CD8-positive, alpha-beta memory T cell (primary cell): ENCODE data around the gene TSPAN9. TPM values are rescaled to one million over a fixed set of nuclear protein-coding genes. Genes with fewer than 3 reads are reported as not detected.

Source experiments
- CTCF ChIA-PET: fragments of 350-600 bp; sonication (Branson Sonifier 250); formaldehyde crosslinking; loops from one replicate; lab custom pipeline; 2021; ENCODE audit warnings: antibody characterized with exemption; lab: Charles Lee
- POLR2A ChIA-PET: fragments of 350-600 bp; sonication (Branson Sonifier 250); formaldehyde crosslinking; loops from one replicate; lab custom pipeline; 2021; ENCODE audit warnings: antibody characterized with exemption; lab: Charles Lee
- DNase-seq, 5 donors: peaks; one replicate each; pipeline versions ENCODE4 v3.0.0 to v3.0.0-alpha.2; 2020 to 2022; ENCODE audit warnings: mixed read lengths in 1 of 5
- H3K27ac ChIP-seq: one replicate; pipeline ENCODE4 v1.7.0; 2013; ENCODE audit warnings: low read depth, mild to moderate bottlenecking, low read length, moderate library complexity
- H3K27me3 ChIP-seq: 2 replicates; pipeline ENCODE4 v1.7.0; 2013; ENCODE audit warnings: low read length, mild to moderate bottlenecking; ENCODE audit not compliant: insufficient read depth, poor library complexity, severe bottlenecking
- H3K36me3 ChIP-seq: 2 replicates; pipeline ENCODE4 v1.7.0; 2013; ENCODE audit warnings: mild to moderate bottlenecking, low read length, moderate library complexity; ENCODE audit not compliant: insufficient read depth
- H3K4me1 ChIP-seq: 2 replicates; pipeline ENCODE4 v1.7.0; 2013; ENCODE audit warnings: mild to moderate bottlenecking, low read length, moderate library complexity; ENCODE audit not compliant: insufficient read depth
- H3K4me3 ChIP-seq: 2 replicates; pipeline ENCODE4 v1.7.0; 2013; ENCODE audit warnings: mild to moderate bottlenecking, low read length
- H3K9me3 ChIP-seq: 2 replicates; pipeline ENCODE4 v1.7.0; 2013; ENCODE audit warnings: mild to moderate bottlenecking, low read length
- H3K27ac Mint-ChIP-seq, 8 donors: one replicate each; pipeline ENCODE4 v1.8.0; 2020 to 2021; ENCODE audit warnings: mixed read lengths in 8 of 8, mild to moderate bottlenecking in 6 of 8, inconsistent platforms in 3 of 8, moderate library complexity in 3 of 8
- H3K27me3 Mint-ChIP-seq, 2 donors: one replicate each; pipeline ENCODE4 v1.8.0; 2020 to 2021; ENCODE audit warnings: mixed read lengths in 2 of 2, mild to moderate bottlenecking in 1 of 2, moderate library complexity in 1 of 2
- H3K36me3 Mint-ChIP-seq, 3 donors: one replicate each; pipeline ENCODE4 v1.8.0; 2020 to 2021; ENCODE audit warnings: mixed read lengths in 3 of 3, inconsistent platforms in 1 of 3, mild to moderate bottlenecking in 1 of 3
- H3K4me1 Mint-ChIP-seq, 3 donors: one replicate each; pipeline ENCODE4 v1.8.0; 2020 to 2021; ENCODE audit warnings: mixed read lengths in 3 of 3, inconsistent platforms in 1 of 3, mild to moderate bottlenecking in 1 of 3
- H3K4me3 Mint-ChIP-seq, 7 donors: one replicate each; pipeline ENCODE4 v1.8.0; 2020 to 2021; ENCODE audit warnings: mixed read lengths in 7 of 7, mild to moderate bottlenecking in 6 of 7, moderate library complexity in 4 of 7, inconsistent platforms in 2 of 7
- H3K9me3 Mint-ChIP-seq, 5 donors: one replicate each; pipeline ENCODE4 v1.8.0; 2020 to 2022; ENCODE audit warnings: mixed read lengths in 5 of 5, mild to moderate bottlenecking in 3 of 5, moderate library complexity in 2 of 5, inconsistent platforms in 1 of 5
- polyA plus RNA-seq: library from polyadenylated mRNA; unstranded; fragments of 300-500 nt; fragmentation: Illumina TruSeq; gene quantifications from one replicate; pipeline ENCODE4 v1.2.3, GENCODE V29; 2021
- total RNA-seq, 2 experiments: library from RNA; stranded (reverse); gene quantifications; one replicate each; pipeline ENCODE4 v1.2.3, GENCODE V29; 2021

The TSPAN9 gene
- total and polyA plus RNA-seq, 3 experiments from 2014 or later, result 0.33 to 0.79 TPM; not detected in 1

DNA sequence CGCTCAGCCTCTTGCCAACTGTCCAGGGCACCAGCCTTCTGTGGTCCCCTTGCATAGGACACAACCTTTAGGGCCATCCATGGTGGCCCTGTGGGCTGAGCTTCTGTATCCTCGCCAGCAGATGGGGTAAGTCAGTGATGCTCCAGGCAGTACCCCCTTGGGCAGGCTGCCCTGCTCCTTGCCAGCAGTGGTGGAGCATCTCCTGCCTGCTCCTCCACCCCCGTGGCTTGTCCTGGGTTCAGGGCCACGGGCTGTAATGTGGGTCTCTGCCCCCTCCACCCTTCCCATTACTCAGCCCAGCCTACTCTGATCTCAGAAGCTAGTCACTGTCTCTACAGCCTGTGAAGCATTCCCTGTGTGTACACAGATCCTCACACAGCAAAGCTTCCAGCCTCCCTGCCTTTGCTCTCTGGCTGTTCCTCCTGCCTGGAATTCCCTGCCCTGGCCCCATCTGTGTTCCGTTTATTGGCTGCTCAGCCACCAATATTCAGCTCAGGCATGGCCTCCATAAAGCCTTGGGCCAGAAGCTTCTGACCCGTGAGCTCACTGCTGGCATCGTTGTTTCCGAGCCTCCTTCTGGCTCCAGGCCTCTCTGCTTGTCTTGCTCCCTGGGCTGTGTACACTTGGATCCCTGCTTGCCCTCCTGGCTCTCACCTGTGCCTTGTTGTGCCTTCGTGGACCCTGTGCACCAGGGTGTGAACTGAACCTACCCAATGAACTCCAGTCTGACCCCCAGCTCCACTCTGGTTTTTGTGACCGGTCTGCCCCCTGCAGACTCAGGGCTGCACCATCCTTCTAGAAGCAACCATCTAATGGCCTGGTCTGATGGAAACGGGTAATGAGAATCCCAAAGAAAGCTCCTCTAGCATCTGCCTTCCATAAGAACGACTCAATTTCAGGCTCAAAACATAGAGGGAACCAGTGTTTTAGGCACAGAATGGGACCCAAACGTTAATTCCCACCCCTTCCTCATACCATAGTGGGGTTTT is 236.8 kb downstream of the TSPAN9 start:
- H3K36me3 Mint-ChIP-seq, result no peaks in the 10 kb centered on the region
- H3K27ac Mint-ChIP-seq, result no peak overlapping the region
- no peaks in the 10 kb centered on the region for H3K4me1 ChIP-seq
- H3K4me1 Mint-ChIP-seq, result no peaks in the 10 kb centered on the region
- no peaks in the 10 kb centered on the region for H3K36me3 ChIP-seq
- H3K9me3 Mint-ChIP-seq, result no peaks in the 10 kb centered on the region
- H3K9me3 ChIP-seq, result no peaks in the 10 kb centered on the region
- peaks cover 2 to 25% of the 10 kb centered on the region in 2 donors for H3K27me3 Mint-ChIP-seq
- no peaks in the 10 kb centered on the region for H3K27me3 ChIP-seq
- no peak overlapping the region for H3K4me3 ChIP-seq
- CTCF ChIA-PET, result interaction anchor here (1.5 to 4.3 kb wide), 2 partner anchors 13 to 490 kb away, joined by 4 to 28 read pairs; no protein-coding TSS in a partner anchor
- H3K27ac ChIP-seq, result no peak overlapping the region
- POLR2A ChIA-PET, result no interaction called here
- no peak for DNase-seq
- no peak overlapping the region for H3K4me3 Mint-ChIP-seq

DNA sequence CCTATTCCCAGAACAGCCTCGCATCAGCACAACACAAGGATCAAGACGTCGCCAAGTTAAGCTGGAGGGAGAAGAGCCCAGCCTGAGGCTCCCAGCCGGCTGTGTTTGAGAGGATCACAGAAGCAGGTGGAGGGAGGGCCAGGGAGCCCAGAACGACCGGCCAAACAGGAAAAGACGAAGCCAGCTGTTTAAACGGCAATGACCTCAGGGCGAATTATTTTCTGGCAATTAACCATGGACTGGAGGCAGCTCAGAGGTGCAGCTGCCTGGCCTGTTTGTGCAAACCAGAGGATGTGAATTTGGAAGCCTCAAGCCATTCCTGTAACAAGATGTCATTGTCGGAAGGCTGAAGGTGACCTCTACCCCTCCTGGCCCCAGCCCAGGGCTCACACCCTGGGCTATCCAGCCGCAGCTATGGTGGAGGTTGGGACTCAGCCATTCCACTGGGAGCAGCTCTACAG is 238.1 kb downstream of the TSPAN9 start:
- no peak overlapping the region for H3K27ac Mint-ChIP-seq
- Histone ChIP-seq H3K4me1 (no peaks in the 10 kb centered on the region), H3K27me3 (no peaks in the 10 kb centered on the region), H3K9me3 (no peaks in the 10 kb centered on the region), H3K4me3 (no peak overlapping the region), H3K36me3 (no peaks in the 10 kb centered on the region), H3K27ac (no peak overlapping the region)
- DNase-seq, result no peak
- H3K9me3 Mint-ChIP-seq, result no peaks in the 10 kb centered on the region
- H3K27me3 Mint-ChIP-seq, result peaks cover 2 to 21% of the 10 kb centered on the region in 2 donors
- ChIA-PET CTCF (interaction anchor here (1.5 kb wide), 1 partner anchor 15 kb away, joined by 5 read pairs; no protein-coding TSS in a partner anchor), POLR2A (no interaction called here)
- H3K4me3 Mint-ChIP-seq, result no peak overlapping the region
- no peaks in the 10 kb centered on the region for H3K36me3 Mint-ChIP-seq
- no peaks in the 10 kb centered on the region for H3K4me1 Mint-ChIP-seq

DNA sequence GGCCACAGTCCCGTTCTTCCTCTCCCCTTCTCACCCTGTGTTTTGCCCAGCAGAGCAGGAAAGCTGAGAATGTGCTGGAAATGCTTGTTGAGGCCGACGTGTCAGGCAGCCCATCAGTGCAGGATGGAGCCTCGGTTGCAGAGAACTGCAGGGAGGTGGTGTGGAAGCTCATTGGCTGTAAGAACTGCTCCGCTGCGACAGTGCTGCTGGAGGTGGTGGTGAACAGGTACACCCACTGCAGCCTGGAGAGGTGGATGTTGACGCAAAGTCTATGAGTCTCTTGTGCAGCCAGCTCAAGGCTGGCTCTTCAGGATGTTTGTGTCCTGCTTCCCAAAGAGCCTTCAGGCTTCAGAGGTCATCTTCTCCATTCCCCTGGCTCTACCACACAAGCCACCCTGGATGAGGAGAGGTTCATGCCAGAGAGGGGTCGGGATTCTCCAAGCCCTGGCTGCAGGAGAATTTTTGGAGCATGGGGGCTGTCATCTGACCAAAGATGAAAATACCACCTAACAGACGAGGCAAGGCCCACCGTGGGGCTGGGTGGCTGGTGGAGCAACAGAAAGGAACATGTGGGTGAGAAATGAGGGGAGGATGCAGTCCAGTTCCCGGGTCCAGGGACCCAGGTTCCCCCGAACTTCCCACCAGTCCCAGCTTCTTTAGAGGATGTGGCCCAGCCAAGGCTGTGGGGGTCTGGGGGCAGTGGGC is 239.7 kb downstream of the TSPAN9 start:
- Mint-ChIP-seq H3K36me3 (no peaks in the 10 kb centered on the region), H3K4me3 (no peak overlapping the region), H3K4me1 (no peaks in the 10 kb centered on the region), H3K27ac (no peak overlapping the region), H3K9me3 (no peaks in the 10 kb centered on the region), H3K27me3 (peaks cover 2 to 27% of the 10 kb centered on the region in 2 donors)
- Histone ChIP-seq H3K27me3 (no peaks in the 10 kb centered on the region), H3K4me3 (no peak overlapping the region), H3K27ac (no peak overlapping the region), H3K36me3 (no peaks in the 10 kb centered on the region), H3K4me1 (no peaks in the 10 kb centered on the region), H3K9me3 (no peaks in the 10 kb centered on the region)
- CTCF ChIA-PET, result interaction anchor here (2.4 kb wide), 1 partner anchor 17 kb away, joined by 8 read pairs; no protein-coding TSS in a partner anchor
- POLR2A ChIA-PET, result no interaction called here
- DNase-seq, result no peak

DNA sequence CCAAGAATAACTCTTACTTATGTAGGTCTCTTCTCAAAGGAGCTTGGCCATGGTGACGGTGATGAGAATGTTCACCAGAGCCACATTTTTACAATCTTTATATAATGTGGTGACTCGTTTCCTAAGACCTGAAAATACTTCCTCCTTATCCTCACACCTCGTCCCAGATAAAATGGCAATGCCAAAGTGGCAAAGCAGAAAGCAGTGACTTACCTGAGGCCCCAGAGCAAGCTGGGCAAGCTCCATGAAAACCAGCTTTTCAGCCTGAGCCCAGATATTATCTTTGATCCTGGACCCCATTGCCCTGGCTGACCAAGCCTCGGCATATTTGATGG is 240.3 kb downstream of the TSPAN9 start:
- Histone ChIP-seq H3K4me1 (no peaks in the 10 kb centered on the region), H3K36me3 (no peaks in the 10 kb centered on the region), H3K27ac (no peak overlapping the region), H3K27me3 (no peaks in the 10 kb centered on the region), H3K4me3 (no peak overlapping the region), H3K9me3 (no peaks in the 10 kb centered on the region)
- no peaks in the 10 kb centered on the region for H3K9me3 Mint-ChIP-seq
- CTCF ChIA-PET, result interaction anchor here (2.4 kb wide), 1 partner anchor 17 kb away, joined by 8 read pairs; no protein-coding TSS in a partner anchor
- H3K27me3 Mint-ChIP-seq, result peaks cover 2 to 27% of the 10 kb centered on the region in 2 donors
- H3K27ac Mint-ChIP-seq, result no peak overlapping the region
- H3K4me1 Mint-ChIP-seq, result no peaks in the 10 kb centered on the region
- no peak overlapping the region for H3K4me3 Mint-ChIP-seq
- POLR2A ChIA-PET, result no interaction called here
- no peak for DNase-seq
- H3K36me3 Mint-ChIP-seq, result no peaks in the 10 kb centered on the region

DNA sequence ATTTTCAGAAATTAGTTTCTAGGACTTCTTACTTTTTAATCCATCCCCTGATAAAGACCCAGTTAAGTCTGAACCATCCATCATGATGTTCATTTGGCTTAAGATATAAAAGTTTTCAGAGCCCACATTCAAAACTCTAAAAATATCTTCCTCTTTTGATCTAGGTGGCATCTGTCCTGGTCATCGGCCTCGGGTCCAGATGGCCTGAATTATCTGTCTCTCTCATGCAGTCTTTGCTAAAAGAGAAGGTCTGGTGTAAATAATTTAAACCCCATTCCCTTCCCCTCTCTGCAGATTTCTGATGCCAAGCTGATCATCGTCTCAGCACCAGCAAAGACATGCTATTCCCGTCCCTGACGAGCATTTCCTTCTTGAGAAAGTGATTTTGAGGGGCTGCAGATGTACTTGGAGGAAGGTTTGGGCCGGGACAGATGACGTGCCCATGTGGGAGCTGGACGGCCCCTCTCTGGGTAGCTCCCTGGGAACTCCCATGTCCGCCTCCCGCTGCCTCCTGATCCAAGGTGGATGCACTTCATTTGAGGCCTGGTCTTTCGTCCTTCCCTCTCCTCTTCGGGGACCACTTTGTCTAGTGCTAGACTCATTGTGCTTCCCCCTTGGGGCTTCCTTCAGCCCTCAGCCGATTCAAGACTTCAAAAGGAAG is 240.8 kb downstream of the TSPAN9 start:
- no peaks in the 10 kb centered on the region for H3K36me3 ChIP-seq
- H3K4me1 Mint-ChIP-seq, result no peaks in the 10 kb centered on the region
- H3K27ac Mint-ChIP-seq, result no peak overlapping the region
- ChIA-PET CTCF (interaction anchor here (2.4 kb wide), 1 partner anchor 18 kb away, joined by 8 read pairs; no protein-coding TSS in a partner anchor), POLR2A (no interaction called here)
- H3K9me3 Mint-ChIP-seq, result no peaks in the 10 kb centered on the region
- H3K4me3 ChIP-seq, result no peak overlapping the region
- H3K9me3 ChIP-seq, result no peaks in the 10 kb centered on the region
- H3K27ac ChIP-seq, result no peak overlapping the region
- H3K36me3 Mint-ChIP-seq, result no peaks in the 10 kb centered on the region
- no peak for DNase-seq
- H3K27me3 Mint-ChIP-seq, result peaks cover 2 to 27% of the 10 kb centered on the region in 2 donors
- no peaks in the 10 kb centered on the region for H3K27me3 ChIP-seq
- H3K4me3 Mint-ChIP-seq, result no peak overlapping the region
- H3K4me1 ChIP-seq, result no peaks in the 10 kb centered on the region

DNA sequence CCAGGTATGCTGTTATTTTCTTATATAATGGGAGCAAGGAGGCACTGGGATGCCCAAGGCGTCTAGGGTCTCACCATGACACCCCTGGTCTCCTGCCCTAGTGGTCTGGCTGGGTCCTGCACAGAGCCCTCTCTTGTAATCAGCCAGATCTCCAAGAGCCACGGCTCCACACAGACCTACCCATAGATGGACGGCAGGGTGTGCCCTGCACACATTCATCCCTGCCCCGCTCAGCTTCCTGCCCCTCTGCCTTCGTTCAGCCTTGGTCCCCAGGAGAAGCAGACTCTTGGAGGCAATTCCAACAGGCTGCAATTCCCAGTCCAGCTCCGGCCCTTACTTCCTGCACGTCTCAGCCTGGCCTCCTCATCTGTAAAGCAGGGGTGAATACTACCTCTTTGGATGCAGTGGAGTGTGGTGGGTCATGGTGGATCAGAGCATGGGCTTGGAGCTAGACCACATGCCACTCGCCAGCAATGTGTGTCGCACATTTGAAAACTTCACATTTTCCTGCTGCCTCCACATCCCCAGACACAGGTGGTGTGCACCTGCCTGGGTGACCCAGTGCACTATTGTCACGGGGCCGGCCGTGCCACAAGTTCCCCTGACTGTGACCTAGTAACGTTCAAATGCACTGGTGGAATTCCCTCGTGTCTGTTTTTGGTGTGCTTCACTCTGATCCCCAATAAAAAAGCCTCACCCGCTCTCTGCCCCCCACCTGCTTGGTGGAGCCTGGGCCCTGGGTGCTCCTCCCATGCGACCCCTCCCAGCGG is 242.7 kb downstream of the TSPAN9 start:
- H3K27me3 Mint-ChIP-seq, result peaks cover 2 to 19% of the 10 kb centered on the region in 2 donors
- POLR2A ChIA-PET, result no interaction called here

DNA sequence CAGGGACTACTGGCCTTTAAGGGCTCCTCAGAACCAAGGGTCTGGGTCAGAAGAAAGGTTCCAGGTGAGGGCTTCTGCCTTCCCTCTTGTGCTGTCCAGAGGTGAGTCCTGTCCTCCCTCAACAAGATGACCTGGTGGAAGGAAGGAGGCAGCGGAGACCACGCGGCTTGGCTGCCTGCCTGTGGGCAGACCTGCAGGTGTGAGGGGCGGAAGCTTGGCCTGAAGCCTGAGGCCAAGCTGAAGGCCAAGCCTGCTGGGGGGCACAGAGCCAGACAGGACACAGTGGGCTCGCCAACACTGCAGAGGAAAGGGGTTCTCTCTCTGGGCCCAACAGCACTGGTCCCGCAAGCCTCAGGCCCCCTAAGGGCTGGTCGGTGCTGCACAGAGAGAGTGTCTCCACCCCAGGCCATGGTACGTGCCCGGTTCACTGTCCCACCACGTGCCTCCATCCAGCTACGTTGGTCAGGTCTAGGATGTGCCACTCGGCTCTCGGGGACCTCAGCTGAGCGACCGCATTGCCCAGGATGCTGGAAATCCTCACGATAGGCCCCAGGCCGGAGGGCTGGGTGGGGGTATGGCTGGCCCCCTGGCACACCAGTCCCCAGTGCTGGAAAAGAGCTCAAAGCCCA is 243.8 kb downstream of the TSPAN9 start:
- H3K27me3 Mint-ChIP-seq, result peaks cover 2 to 15% of the 10 kb centered on the region in 2 donors
- Histone ChIP-seq H3K27me3 (no peaks in the 10 kb centered on the region), H3K9me3 (no peaks in the 10 kb centered on the region), H3K36me3 (no peaks in the 10 kb centered on the region), H3K4me1 (no peaks in the 10 kb centered on the region), H3K4me3 (no peak overlapping the region), H3K27ac (no peak overlapping the region)
- no peaks in the 10 kb centered on the region for H3K36me3 Mint-ChIP-seq
- no peaks in the 10 kb centered on the region for H3K9me3 Mint-ChIP-seq
- no peak for DNase-seq
- ChIA-PET CTCF (interaction anchor here (0.8 kb wide), 1 partner anchor 21 kb away, joined by 4 read pairs; no protein-coding TSS in a partner anchor), POLR2A (no interaction called here)
- no peak overlapping the region for H3K4me3 Mint-ChIP-seq
- no peak overlapping the region for H3K27ac Mint-ChIP-seq
- H3K4me1 Mint-ChIP-seq, result no peaks in the 10 kb centered on the region

More for the DNA sequence above, 242.7 kb downstream of the TSPAN9 start:
- no peak overlapping the region for H3K27ac Mint-ChIP-seq
- Histone ChIP-seq H3K4me1 (no peaks in the 10 kb centered on the region), H3K27me3 (no peaks in the 10 kb centered on the region), H3K27ac (no peak overlapping the region), H3K4me3 (no peak overlapping the region), H3K36me3 (no peaks in the 10 kb centered on the region), H3K9me3 (no peaks in the 10 kb centered on the region)
- H3K36me3 Mint-ChIP-seq, result no peaks in the 10 kb centered on the region
- H3K9me3 Mint-ChIP-seq, result no peaks in the 10 kb centered on the region
- no peaks in the 10 kb centered on the region for H3K4me1 Mint-ChIP-seq
- CTCF ChIA-PET, result no interaction called here
- H3K4me3 Mint-ChIP-seq, result no peak overlapping the region
- no peak for DNase-seq
